ENCODE measurements around the gene CPD.

DNA sequence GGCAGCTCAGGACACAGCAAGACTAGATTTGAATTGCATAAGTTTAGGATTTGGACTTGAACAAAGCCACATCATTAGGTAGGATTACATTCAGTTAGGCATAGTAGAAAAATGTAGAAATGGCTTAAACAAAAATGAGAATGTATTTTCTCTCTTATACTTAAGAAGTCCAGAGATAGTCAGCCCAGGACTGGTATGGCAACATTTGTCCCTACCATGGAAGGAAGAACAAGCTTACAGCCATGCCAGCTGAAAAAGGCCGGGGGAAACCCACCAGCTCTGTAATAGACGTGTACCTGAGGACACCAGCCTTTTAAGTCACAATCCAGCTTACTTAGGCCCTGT lies 33.7 kb upstream of the CPD start:
- TF ChIP-seq CTCF (IDR thresholded peaks at IDR 0.05) (no peak), POLR2A (IDR thresholded peaks at IDR 0.05) (no peak)
